HEK293 (cell line): ENCODE data around the gene MAP3K20.

Experiments
- CTCF ChIA-PET: fragments of 350-600 bp; formaldehyde crosslinking; extraction: SDS; loops from one replicate; lab custom pipeline; 2021; ENCODE audit warnings: antibody characterized with exemption; lab: Yijun Ruan, JAX
- POLR2A ChIA-PET: fragments of 300-600 bp; formaldehyde crosslinking; extraction: SDS; loops from one replicate; lab custom pipeline; 2020; ENCODE audit warnings: antibody characterized with exemption, inconsistent platforms; lab: Yijun Ruan, JAX
- H3K27ac ChIP-seq: fragments of 200-500 bp; sonication (Bioruptor generic); 2 replicates; pipeline ENCODE4 v1.5.1; 2014; ENCODE audit warnings: low read depth, low read length, control low read depth, inconsistent platforms; ENCODE audit errors: extremely low read depth
- H3K36me3 ChIP-seq, 2 experiments: fragments of 200-500 bp in 1 of 2; sonication (Bioruptor generic) in 1 of 2; 1 replicate in 1 of 2; 2 replicates in 1 of 2; pipeline ENCODE4 v1.5.1; 2014 to 2017; ENCODE audit warnings: inconsistent platforms in 2 of 2, low read length in 2 of 2; ENCODE audit not compliant: control insufficient read depth in 2 of 2, insufficient read depth in 1 of 2
- H3K4me1 ChIP-seq: fragments of 200-500 bp; sonication (Bioruptor generic); 2 replicates; pipeline ENCODE4 v1.5.1; 2014; ENCODE audit warnings: mild to moderate bottlenecking, low read length, inconsistent platforms; ENCODE audit not compliant: control insufficient read depth, insufficient read depth
- H3K4me3 ChIP-seq: 2 replicates; pipeline ENCODE4 v1.5.1; 2011; ENCODE audit warnings: low read depth, mild to moderate bottlenecking, control low read depth, low read length, moderate library complexity
- H3K9me3 ChIP-seq: fragments of 200-500 bp; sonication (Bioruptor generic); 2 replicates; pipeline ENCODE4 v1.5.1; 2014; ENCODE audit warnings: low read depth, low read length, inconsistent platforms; ENCODE audit not compliant: control insufficient read depth, insufficient read depth
- EGR2 ChIP-seq: fragments of 450-650 bp; formaldehyde crosslinking; IDR thresholded peaks from 2 replicates; pipeline ENCODE4 v1.5.1; 2016; ENCODE audit warnings: low read depth, missing biosample characterization, missing genetic modification characterization
- IKZF3 ChIP-seq: fragments of 450-650 bp; IDR thresholded peaks from 2 replicates; pipeline ENCODE4 v1.5.0; 2018; ENCODE audit warnings: missing biosample characterization, mild to moderate bottlenecking, missing genetic modification characterization, moderate library complexity
- KLF7 ChIP-seq: fragments of 450-650 bp; formaldehyde crosslinking; IDR thresholded peaks from 2 replicates; pipeline ENCODE4 v1.5.1; 2016; ENCODE audit warnings: missing biosample characterization, missing genetic modification characterization, borderline replicate concordance
- KLF9 ChIP-seq: fragments of 450-650 bp; formaldehyde crosslinking; IDR thresholded peaks from 2 replicates; pipeline ENCODE4 v1.5.1; 2016; ENCODE audit warnings: missing biosample characterization, missing genetic modification characterization, low read depth
- OVOL3 ChIP-seq: fragments of 450-650 bp; formaldehyde crosslinking; IDR thresholded peaks from 2 replicates; pipeline ENCODE4 v1.5.1; 2016; ENCODE audit warnings: missing biosample characterization, missing genetic modification characterization
- PRDM1 ChIP-seq: fragments of 450-650 bp; formaldehyde crosslinking; IDR thresholded peaks from 2 replicates; pipeline ENCODE4; 2016; ENCODE audit warnings: missing biosample characterization, missing genetic modification characterization
- ZFP37 ChIP-seq: fragments of 450-650 bp; formaldehyde crosslinking; IDR thresholded peaks from 2 replicates; pipeline ENCODE4 v1.5.1; 2016; ENCODE audit warnings: missing biosample characterization, missing genetic modification characterization
- ZFP69B ChIP-seq: fragments of 450-650 bp; formaldehyde crosslinking; IDR thresholded peaks from 2 replicates; pipeline ENCODE4 v1.5.1; 2016; ENCODE audit warnings: missing biosample characterization, missing genetic modification characterization
- ZNF10 ChIP-seq: fragments of 450-650 bp; formaldehyde crosslinking; IDR thresholded peaks from 2 replicates; pipeline ENCODE4 v1.5.1; 2017; ENCODE audit warnings: missing biosample characterization, missing genetic modification characterization
- ZNF19 ChIP-seq: fragments of 450-650 bp; formaldehyde crosslinking; IDR thresholded peaks from 2 replicates; pipeline ENCODE4; 2016; ENCODE audit warnings: missing biosample characterization, missing genetic modification characterization, low read depth
- ZNF214 ChIP-seq: fragments of 450-650 bp; formaldehyde crosslinking; IDR thresholded peaks from 2 replicates; pipeline ENCODE4 v1.5.1; 2017; ENCODE audit warnings: missing biosample characterization, mild to moderate bottlenecking, missing genetic modification characterization, borderline replicate concordance
- ZNF239 ChIP-seq: fragments of 450-650 bp; formaldehyde crosslinking; IDR thresholded peaks from 2 replicates; pipeline ENCODE4 v1.5.1; 2016; ENCODE audit warnings: missing biosample characterization, missing genetic modification characterization
- ZNF48 ChIP-seq: fragments of 450-650 bp; formaldehyde crosslinking; IDR thresholded peaks from 2 replicates; pipeline ENCODE4 v1.5.1; 2016; ENCODE audit warnings: missing biosample characterization, missing genetic modification characterization
- ZNF621 ChIP-seq: fragments of 450-650 bp; formaldehyde crosslinking; IDR thresholded peaks from 2 replicates; pipeline ENCODE4 v1.5.1; 2017; ENCODE audit warnings: missing biosample characterization, missing genetic modification characterization
- ZNF664 ChIP-seq: fragments of 450-650 bp; formaldehyde crosslinking; IDR thresholded peaks from 2 replicates; pipeline ENCODE4 v1.5.1; 2016; ENCODE audit warnings: missing biosample characterization, missing genetic modification characterization
- ZNF792 ChIP-seq: fragments of 450-650 bp; formaldehyde crosslinking; IDR thresholded peaks from 2 replicates; pipeline ENCODE4 v1.5.1; 2016; ENCODE audit warnings: missing biosample characterization, missing genetic modification characterization
- ZNF837 ChIP-seq: fragments of 450-650 bp; formaldehyde crosslinking; IDR thresholded peaks from 2 replicates; pipeline ENCODE4 v1.5.1; 2016; ENCODE audit warnings: missing biosample characterization, missing genetic modification characterization
- TF ChIP-seq, protein P1 (sequence below): fragments of 450-650 bp; formaldehyde crosslinking; IDR thresholded peaks from 2 replicates; pipeline ENCODE4 v1.5.1; 2016; ENCODE audit warnings: missing biosample characterization, missing genetic modification characterization
- TF ChIP-seq, protein P2 (sequence below): fragments of 450-650 bp; formaldehyde crosslinking; IDR thresholded peaks from 2 replicates; pipeline ENCODE4 v1.5.1; 2016; ENCODE audit warnings: missing biosample characterization, missing genetic modification characterization
- TF ChIP-seq, protein P3 (sequence below): fragments of 450-650 bp; formaldehyde crosslinking; IDR thresholded peaks from 2 replicates; pipeline ENCODE4 v1.5.1; 2016; ENCODE audit warnings: missing biosample characterization, missing genetic modification characterization
- TF ChIP-seq, protein P4 (sequence below): fragments of 450-650 bp; formaldehyde crosslinking; IDR thresholded peaks from 2 replicates; pipeline ENCODE4 v1.5.1; 2016; ENCODE audit warnings: missing biosample characterization, missing genetic modification characterization
- TF ChIP-seq, protein P5 (sequence below): fragments of 450-650 bp; formaldehyde crosslinking; IDR thresholded peaks from 2 replicates; pipeline ENCODE4 v1.5.1; 2016; ENCODE audit warnings: missing biosample characterization, missing genetic modification characterization

Gene MAP3K20

DNA sequence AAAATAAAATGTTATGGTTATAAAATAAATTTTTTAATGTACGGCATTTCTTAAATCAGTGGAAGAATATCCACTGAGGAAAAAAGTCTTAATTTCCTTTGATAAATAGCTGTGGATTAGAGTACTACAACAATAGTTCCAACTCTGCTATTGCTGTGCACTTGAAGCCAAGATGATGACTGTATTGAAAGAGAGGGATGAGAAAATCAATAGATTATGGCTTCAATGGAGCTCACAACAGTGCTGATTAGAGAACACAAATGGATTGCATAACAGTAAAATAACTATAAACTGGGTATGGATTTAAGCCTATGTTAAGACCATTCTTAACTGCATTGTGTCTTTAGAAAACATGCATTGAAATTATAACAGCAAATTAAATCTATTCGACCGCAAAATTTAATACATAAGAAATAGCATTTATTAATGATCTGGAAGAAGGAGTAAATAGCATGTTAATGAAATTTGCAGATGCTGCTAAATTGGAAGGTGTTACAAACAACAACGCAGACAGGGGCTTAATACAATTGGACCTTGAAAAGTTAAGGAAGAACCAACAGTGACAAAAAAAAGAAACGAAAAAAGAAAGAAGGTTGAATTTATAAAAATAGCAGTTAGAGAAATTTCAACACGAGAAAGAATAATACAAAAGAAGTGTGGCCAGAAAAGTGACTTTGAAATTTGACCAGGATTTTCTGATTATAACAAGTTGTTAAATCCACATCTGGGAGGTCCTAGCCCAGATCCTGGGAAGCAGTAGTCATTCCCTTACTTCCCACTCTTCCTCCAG, 8.6 kb upstream of the MAP3K20 start:
- no peak for TF ChIP-seq IKZF3 (tag by site-specific recombination)
- no peak for TF ChIP-seq ZNF837
- TF ChIP-seq ZNF19 (tag by site-specific recombination): no peak
- ChIA-PET CTCF (interaction anchor here (1.5 to 2.7 kb wide), 2 partner anchors 10 to 39 kb away, joined by 4 to 15 read pairs; no protein-coding TSS in a partner anchor), POLR2A (no interaction called here)
- Histone ChIP-seq H3K4me3 (no peak overlapping the region), H3K9me3 (no peaks in the 10 kb centered on the region), H3K27ac (no peak overlapping the region), H3K4me1 (no peaks in the 10 kb centered on the region), H3K36me3 (no peaks in the 10 kb centered on the region)

DNA sequence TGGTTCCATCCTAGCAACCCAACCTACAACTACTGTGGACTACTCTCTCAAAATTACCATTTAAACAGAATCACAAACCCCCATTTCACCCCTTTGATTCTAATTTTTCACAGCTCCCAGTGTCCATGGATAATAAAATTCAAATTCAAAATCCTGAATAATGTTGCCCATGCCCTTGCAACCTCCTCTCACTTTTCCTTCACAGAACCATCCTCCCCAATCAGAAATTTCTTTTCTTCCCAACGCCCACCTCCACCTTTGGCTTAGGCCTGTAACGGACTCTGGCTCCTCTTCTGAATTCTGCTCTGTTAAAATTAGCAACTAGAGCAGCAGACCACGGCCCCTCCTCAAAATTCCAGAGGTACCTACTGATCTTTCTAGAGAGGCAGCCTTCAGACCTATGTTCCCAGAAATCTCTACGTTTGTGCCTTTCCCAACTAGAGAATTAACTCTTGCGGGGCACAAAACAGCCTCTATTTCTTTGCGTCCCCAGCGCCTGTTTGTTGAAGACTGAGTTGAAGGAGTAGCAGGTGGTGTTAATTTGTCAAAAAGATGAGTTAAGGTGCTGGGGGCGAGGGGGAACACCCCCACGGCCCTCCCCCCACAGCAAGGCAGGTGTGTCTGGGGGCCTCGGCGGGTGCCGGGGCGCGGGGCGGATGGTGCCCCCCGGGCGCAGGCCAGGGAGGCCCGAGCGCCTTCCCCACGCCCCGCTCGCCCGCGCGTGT, 428 bp upstream of the MAP3K20 start:
- H3K27ac ChIP-seq: peak overlapping the region; percentile 91
- peak overlapping the region; percentile 88 for H3K4me3 ChIP-seq
- CTCF ChIA-PET: interaction anchor here (2.8 kb wide), 1 partner anchor 48 kb away, joined by 12 read pairs; no protein-coding TSS in a partner anchor
- POLR2A ChIA-PET: interaction anchor here (0.5 to 1.0 kb wide), 3 partner anchors 9 to 49 kb away, joined by 3 to 4 read pairs (median 3); no protein-coding TSS in a partner anchor
- H3K9me3 ChIP-seq: no peaks in the 10 kb centered on the region
- no peaks in the 10 kb centered on the region for H3K36me3 ChIP-seq
- no peaks in the 10 kb centered on the region for H3K4me1 ChIP-seq
- TF ChIP-seq OVOL3 (no peak), ZNF664 (no peak), ZNF239 (tag by site-specific recombination) (no peak), EGR2 (tag by site-specific recombination) (no peak), ZFP69B (no peak), KLF9 (tag by site-specific recombination) (no peak), ZNF214 (tag by site-specific recombination) (no peak), ZFP37 (no peak), ZNF10 (peak; percentile 81), KLF7 (tag by site-specific recombination) (no peak), ZNF621 (tag by site-specific recombination) (no peak), ZNF48 (no peak), PRDM1 (tag by site-specific recombination) (no peak), ZNF792 (tag by site-specific recombination) (no peak)
- TF ChIP-seq, protein P1, sequence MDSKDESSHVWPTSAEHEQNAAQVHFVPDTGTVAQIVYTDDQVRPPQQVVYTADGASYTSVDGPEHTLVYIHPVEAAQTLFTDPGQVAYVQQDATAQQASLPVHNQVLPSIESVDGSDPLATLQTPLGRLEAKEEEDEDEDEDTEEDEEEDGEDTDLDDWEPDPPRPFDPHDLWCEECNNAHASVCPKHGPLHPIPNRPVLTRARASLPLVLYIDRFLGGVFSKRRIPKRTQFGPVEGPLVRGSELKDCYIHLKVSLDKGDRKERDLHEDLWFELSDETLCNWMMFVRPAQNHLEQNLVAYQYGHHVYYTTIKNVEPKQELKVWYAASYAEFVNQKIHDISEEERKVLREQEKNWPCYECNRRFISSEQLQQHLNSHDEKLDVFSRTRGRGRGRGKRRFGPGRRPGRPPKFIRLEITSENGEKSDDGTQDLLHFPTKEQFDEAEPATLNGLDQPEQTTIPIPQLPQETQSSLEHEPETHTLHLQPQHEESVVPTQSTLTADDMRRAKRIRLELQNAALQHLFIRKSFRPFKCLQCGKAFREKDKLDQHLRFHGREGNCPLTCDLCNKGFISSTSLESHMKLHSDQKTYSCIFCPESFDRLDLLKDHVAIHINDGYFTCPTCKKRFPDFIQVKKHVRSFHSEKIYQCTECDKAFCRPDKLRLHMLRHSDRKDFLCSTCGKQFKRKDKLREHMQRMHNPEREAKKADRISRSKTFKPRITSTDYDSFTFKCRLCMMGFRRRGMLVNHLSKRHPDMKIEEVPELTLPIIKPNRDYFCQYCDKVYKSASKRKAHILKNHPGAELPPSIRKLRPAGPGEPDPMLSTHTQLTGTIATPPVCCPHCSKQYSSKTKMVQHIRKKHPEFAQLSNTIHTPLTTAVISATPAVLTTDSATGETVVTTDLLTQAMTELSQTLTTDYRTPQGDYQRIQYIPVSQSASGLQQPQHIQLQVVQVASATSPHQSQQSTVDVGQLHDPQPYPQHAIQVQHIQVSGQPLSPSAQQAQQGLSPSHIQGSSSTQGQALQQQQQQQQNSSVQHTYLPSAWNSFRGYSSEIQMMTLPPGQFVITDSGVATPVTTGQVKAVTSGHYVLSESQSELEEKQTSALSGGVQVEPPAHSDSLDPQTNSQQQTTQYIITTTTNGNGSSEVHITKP (tag by site-specific recombination): no peak
- TF ChIP-seq, protein P2, sequence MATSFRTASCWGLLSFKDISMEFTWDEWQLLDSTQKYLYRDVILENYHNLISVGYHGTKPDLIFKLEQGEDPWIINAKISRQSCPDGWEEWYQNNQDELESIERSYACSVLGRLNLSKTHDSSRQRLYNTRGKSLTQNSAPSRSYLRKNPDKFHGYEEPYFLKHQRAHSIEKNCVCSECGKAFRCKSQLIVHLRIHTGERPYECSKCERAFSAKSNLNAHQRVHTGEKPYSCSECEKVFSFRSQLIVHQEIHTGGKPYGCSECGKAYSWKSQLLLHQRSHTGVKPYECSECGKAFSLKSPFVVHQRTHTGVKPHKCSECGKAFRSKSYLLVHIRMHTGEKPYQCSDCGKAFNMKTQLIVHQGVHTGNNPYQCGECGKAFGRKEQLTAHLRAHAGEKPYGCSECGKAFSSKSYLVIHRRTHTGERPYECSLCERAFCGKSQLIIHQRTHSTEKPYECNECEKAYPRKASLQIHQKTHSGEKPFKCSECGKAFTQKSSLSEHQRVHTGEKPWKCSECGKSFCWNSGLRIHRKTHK (tag by site-specific recombination): no peak
- TF ChIP-seq, protein P3, sequence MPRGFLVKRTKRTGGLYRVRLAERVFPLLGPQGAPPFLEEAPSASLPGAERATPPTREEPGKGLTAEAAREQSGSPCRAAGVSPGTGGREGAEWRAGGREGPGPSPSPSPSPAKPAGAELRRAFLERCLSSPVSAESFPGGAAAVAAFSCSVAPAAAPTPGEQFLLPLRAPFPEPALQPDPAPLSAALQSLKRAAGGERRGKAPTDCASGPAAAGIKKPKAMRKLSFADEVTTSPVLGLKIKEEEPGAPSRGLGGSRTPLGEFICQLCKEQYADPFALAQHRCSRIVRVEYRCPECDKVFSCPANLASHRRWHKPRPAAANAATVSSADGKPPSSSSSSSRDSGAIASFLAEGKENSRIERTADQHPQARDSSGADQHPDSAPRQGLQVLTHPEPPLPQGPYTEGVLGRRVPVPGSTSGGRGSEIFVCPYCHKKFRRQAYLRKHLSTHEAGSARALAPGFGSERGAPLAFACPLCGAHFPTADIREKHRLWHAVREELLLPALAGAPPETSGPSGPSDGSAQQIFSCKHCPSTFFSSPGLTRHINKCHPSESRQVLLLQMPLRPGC: no peak
- TF ChIP-seq, protein P4, sequence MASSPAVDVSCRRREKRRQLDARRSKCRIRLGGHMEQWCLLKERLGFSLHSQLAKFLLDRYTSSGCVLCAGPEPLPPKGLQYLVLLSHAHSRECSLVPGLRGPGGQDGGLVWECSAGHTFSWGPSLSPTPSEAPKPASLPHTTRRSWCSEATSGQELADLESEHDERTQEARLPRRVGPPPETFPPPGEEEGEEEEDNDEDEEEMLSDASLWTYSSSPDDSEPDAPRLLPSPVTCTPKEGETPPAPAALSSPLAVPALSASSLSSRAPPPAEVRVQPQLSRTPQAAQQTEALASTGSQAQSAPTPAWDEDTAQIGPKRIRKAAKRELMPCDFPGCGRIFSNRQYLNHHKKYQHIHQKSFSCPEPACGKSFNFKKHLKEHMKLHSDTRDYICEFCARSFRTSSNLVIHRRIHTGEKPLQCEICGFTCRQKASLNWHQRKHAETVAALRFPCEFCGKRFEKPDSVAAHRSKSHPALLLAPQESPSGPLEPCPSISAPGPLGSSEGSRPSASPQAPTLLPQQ (tag by site-specific recombination): no peak
- TF ChIP-seq, protein P5, sequence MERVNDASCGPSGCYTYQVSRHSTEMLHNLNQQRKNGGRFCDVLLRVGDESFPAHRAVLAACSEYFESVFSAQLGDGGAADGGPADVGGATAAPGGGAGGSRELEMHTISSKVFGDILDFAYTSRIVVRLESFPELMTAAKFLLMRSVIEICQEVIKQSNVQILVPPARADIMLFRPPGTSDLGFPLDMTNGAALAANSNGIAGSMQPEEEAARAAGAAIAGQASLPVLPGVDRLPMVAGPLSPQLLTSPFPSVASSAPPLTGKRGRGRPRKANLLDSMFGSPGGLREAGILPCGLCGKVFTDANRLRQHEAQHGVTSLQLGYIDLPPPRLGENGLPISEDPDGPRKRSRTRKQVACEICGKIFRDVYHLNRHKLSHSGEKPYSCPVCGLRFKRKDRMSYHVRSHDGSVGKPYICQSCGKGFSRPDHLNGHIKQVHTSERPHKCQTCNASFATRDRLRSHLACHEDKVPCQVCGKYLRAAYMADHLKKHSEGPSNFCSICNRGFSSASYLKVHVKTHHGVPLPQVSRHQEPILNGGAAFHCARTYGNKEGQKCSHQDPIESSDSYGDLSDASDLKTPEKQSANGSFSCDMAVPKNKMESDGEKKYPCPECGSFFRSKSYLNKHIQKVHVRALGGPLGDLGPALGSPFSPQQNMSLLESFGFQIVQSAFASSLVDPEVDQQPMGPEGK (tag by site-specific recombination): peak; percentile 55; the same call in 1 of the 2 replicates
